Fibroblast of lung (primary cell): ENCODE measurements around the gene MLXIP.

ENCODE experiments used
- EZH2 ChIP-seq: IDR thresholded peaks from 2 replicates; pipeline ENCODE4 v1.5.1; 2012; ENCODE audit warnings: low read length, control low read depth, mild to moderate bottlenecking; ENCODE audit errors: missing control alignments
- TF ChIP-seq, protein P1 (sequence below), 2 donors: IDR thresholded peaks in 1 of 2; conservative IDR thresholded peaks in 1 of 2; 1 replicate in 1 of 2; 2 replicates in 1 of 2; pipeline ENCODE4 v1.5.1; 2011 to 2012; ENCODE audit warnings: low read length in 2 of 2, control low read depth in 1 of 2, inconsistent platforms in 1 of 2, low read depth in 1 of 2, mild to moderate bottlenecking in 1 of 2

DNA sequence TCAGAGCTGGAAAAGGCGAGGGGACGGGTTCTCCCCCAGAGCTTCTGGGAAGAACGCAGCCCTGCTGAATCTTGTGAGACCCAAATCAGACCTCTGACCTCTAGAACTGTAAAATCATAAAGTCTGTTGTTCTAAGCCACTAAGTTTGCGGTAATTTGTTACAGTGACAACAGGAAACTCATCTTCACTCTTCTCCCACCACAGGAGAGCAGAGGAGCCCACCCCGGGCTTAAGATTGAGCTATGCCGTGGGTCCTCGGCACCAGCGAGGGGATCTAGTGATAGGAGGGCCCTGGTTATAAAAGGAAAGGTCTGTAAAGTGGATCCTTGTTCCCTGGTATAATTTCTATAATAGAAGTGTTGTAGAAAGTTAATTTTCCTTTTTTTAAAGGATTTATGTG lies 7.6 kb downstream of the MLXIP start:
- TF ChIP-seq, protein P1, sequence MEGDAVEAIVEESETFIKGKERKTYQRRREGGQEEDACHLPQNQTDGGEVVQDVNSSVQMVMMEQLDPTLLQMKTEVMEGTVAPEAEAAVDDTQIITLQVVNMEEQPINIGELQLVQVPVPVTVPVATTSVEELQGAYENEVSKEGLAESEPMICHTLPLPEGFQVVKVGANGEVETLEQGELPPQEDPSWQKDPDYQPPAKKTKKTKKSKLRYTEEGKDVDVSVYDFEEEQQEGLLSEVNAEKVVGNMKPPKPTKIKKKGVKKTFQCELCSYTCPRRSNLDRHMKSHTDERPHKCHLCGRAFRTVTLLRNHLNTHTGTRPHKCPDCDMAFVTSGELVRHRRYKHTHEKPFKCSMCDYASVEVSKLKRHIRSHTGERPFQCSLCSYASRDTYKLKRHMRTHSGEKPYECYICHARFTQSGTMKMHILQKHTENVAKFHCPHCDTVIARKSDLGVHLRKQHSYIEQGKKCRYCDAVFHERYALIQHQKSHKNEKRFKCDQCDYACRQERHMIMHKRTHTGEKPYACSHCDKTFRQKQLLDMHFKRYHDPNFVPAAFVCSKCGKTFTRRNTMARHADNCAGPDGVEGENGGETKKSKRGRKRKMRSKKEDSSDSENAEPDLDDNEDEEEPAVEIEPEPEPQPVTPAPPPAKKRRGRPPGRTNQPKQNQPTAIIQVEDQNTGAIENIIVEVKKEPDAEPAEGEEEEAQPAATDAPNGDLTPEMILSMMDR (conservative IDR thresholded peaks at IDR 0.05 in 1 of 2, IDR thresholded peaks at IDR 0.05 in 1 of 2; ENCODE audit: low read depth in 1 of 2, low read length in 2 of 2) = no peak
- TF ChIP-seq EZH2 = no peak
